Activated CD4-positive, alpha-beta memory T cell treated with anti-CD3 and anti-CD28 coated beads, Interleukin-2, amount 10 ng/mL, durations not matched to agents 7 days and 5 days (primary cell): ENCODE data around the gene FREM1. TPM values are rescaled to one million over a fixed set of nuclear protein-coding genes. Genes with fewer than 3 reads are reported as not detected.

Source experiments
- CTCF ChIA-PET: fragments of 350-600 bp; sonication (Branson Sonifier 250); formaldehyde crosslinking; loops from one replicate; lab custom pipeline; 2021; ENCODE audit warnings: antibody characterized with exemption, inconsistent platforms; lab: Charles Lee
- POLR2A ChIA-PET: fragments of 350-600 bp; sonication (Branson Sonifier 250); formaldehyde crosslinking; loops from one replicate; lab custom pipeline; 2021; ENCODE audit warnings: antibody characterized with exemption; lab: Charles Lee
- DNase-seq: peaks from one replicate; pipeline ENCODE4 v3.0.0-alpha.2; 2020
- H3K27ac Mint-ChIP-seq: one replicate; pipeline ENCODE4 v1.8.0; 2021; ENCODE audit warnings: mild to moderate bottlenecking, mixed read lengths
- H3K27me3 Mint-ChIP-seq: one replicate; pipeline ENCODE4 v1.8.0; 2021; ENCODE audit warnings: mixed read lengths
- H3K36me3 Mint-ChIP-seq: one replicate; pipeline ENCODE4 v1.8.0; 2021; ENCODE audit warnings: low read depth, mixed read lengths
- H3K4me1 Mint-ChIP-seq: one replicate; pipeline ENCODE4 v1.8.0; 2021; ENCODE audit warnings: mixed read lengths
- H3K4me3 Mint-ChIP-seq: one replicate; pipeline ENCODE4 v1.8.0; 2021; ENCODE audit warnings: mild to moderate bottlenecking, mixed read lengths
- H3K9me3 Mint-ChIP-seq: one replicate; pipeline ENCODE4 v1.8.0; 2021; ENCODE audit warnings: mixed read lengths
- total RNA-seq, 2 experiments: library from RNA; stranded (reverse); gene quantifications; one replicate each; pipeline ENCODE4 v1.2.3, GENCODE V29; 2021

FREM1 gene
- total RNA-seq, 2 experiments from 2014 or later: not detected

GRCh38 chr9:14780251-14780650 lies 130.0 kb downstream of the FREM1 start:
- no peaks in the 10 kb centered on the region for H3K4me1 Mint-ChIP-seq

GRCh38 chr9:14779566-14780022 lies 130.6 kb downstream of the FREM1 start:
- no peaks in the 10 kb centered on the region for H3K27me3 Mint-ChIP-seq
- H3K4me3 Mint-ChIP-seq: no peak overlapping the region
- POLR2A ChIA-PET: no interaction called here
- H3K36me3 Mint-ChIP-seq: no peaks in the 10 kb centered on the region
- H3K27ac Mint-ChIP-seq: no peak overlapping the region
- H3K9me3 Mint-ChIP-seq: no peaks in the 10 kb centered on the region
- no peaks in the 10 kb centered on the region for H3K4me1 Mint-ChIP-seq
- CTCF ChIA-PET: interaction anchor here (1.0 to 1.5 kb wide), 2 partner anchors 10 to 355 kb away, joined by 3 to 5 read pairs; no protein-coding TSS in a partner anchor
- no peak for DNase-seq

More at GRCh38 chr9:14780251-14780650, 130.0 kb downstream of the FREM1 start:
- CTCF ChIA-PET: interaction anchor here (1.0 to 1.5 kb wide), 2 partner anchors 11 to 355 kb away, joined by 3 to 5 read pairs; no protein-coding TSS in a partner anchor
- Mint-ChIP-seq H3K36me3 (no peaks in the 10 kb centered on the region), H3K27ac (no peak overlapping the region), H3K4me3 (no peak overlapping the region), H3K9me3 (no peaks in the 10 kb centered on the region), H3K27me3 (no peaks in the 10 kb centered on the region)
- POLR2A ChIA-PET: no interaction called here
- DNase-seq: no peak

DNA sequence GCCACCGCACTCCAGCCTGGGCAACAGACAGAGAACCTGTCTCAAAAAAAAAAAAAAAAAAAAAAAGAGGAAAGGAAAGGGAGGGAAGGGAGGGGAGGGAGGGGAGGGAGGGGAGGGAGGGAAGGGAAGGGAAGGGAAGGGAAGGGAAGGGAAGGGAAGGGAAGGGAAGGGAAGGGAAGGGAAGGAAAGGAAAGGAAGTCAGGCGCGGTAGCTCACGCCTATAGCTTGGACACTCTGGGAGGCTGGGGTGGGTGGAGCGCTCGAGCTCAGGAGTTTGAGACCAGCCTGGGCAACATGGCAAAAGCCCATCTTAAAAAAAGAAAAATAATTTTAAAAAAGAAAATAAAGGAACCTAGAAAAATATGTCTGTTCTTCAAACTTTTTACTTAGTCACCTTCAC lies 131.7 kb downstream of the FREM1 start:
- ChIA-PET CTCF (no interaction called here), POLR2A (no interaction called here)
- Mint-ChIP-seq H3K27me3 (peaks cover 2% of the 10 kb centered on the region), H3K27ac (no peak overlapping the region), H3K9me3 (no peaks in the 10 kb centered on the region), H3K4me1 (no peaks in the 10 kb centered on the region), H3K4me3 (no peak overlapping the region), H3K36me3 (no peaks in the 10 kb centered on the region)
- DNase-seq: no peak

- Mint-ChIP-seq H3K4me1 (no peaks in the 10 kb centered on the region), H3K27ac (no peak overlapping the region), H3K9me3 (no peaks in the 10 kb centered on the region), H3K36me3 (no peaks in the 10 kb centered on the region), H3K27me3 (peaks cover 2% of the 10 kb centered on the region), H3K4me3 (no peak overlapping the region)
- DNase-seq: no peak
- CTCF ChIA-PET: no interaction called here
- POLR2A ChIA-PET: no interaction called here
These were observed 134.3 kb downstream of the FREM1 start for GRCh38 chr9:14775917-14776316.

DNA sequence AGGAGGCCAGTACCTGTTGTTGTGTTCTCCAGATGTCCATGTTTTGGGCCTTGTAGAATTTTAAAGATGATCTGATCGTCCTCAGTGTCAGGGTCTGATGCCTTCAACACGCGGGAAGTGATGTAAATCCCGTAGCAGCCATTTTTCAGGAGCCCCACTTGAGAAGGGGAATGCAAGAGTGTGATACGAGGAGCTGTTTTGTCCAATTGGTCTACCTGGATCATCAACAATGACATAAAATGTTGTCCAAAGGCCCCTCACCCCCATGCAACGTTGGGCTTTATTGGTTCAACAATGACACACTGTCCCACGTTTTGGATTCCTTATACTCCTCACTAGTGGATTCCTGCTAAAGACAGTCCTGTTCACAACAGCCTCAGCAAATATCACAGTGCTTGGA lies 139.6 kb downstream of the FREM1 start:
- no peaks in the 10 kb centered on the region for H3K36me3 Mint-ChIP-seq
- peaks cover 16% of the 10 kb centered on the region for H3K27me3 Mint-ChIP-seq
- ChIA-PET CTCF (interaction anchor here (1.2 to 3.1 kb wide), 2 partner anchors 155 to 305 kb away, joined by 3 to 19 read pairs; no protein-coding TSS in a partner anchor), POLR2A (no interaction called here)
- H3K4me3 Mint-ChIP-seq: no peak overlapping the region
- no peaks in the 10 kb centered on the region for H3K4me1 Mint-ChIP-seq
- H3K9me3 Mint-ChIP-seq: no peaks in the 10 kb centered on the region
- no peak for DNase-seq
- H3K27ac Mint-ChIP-seq: no peak overlapping the region

DNA sequence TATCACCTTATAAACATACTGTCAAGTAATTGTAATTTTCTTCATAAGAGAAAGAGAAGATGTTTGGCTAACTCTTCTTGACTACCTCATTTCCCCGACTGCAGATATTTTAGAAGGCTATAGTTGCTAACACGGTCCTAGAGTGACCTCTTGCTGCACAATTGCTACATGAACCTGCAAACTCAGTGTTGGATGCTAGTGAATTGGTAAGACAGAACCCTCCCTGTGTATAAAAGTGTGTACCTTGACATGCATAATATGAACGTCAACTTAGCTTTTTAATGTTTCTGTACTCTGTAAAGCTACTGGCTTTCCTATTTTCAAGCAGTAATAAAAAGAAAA lies 141.0 kb downstream of the FREM1 start:
- DNase-seq: no peak
- Mint-ChIP-seq H3K27ac (no peak overlapping the region), H3K4me3 (no peak overlapping the region), H3K36me3 (no peaks in the 10 kb centered on the region), H3K27me3 (peaks cover 16% of the 10 kb centered on the region), H3K9me3 (no peaks in the 10 kb centered on the region), H3K4me1 (no peaks in the 10 kb centered on the region)
- ChIA-PET POLR2A (no interaction called here), CTCF (interaction anchor here (0.9 to 3.1 kb wide), 5 partner anchors 10 to 304 kb away, joined by 3 to 19 read pairs (median 5); no protein-coding TSS in a partner anchor)

- ChIA-PET POLR2A (no interaction called here), CTCF (interaction anchor here (0.9 to 3.1 kb wide), 5 partner anchors 10 to 303 kb away, joined by 3 to 19 read pairs (median 3); no protein-coding TSS in a partner anchor)
- no peak for DNase-seq
- no peaks in the 10 kb centered on the region for H3K4me1 Mint-ChIP-seq
- H3K4me3 Mint-ChIP-seq: no peak overlapping the region
- no peak overlapping the region for H3K27ac Mint-ChIP-seq
- H3K27me3 Mint-ChIP-seq: peaks cover 16% of the 10 kb centered on the region
- H3K9me3 Mint-ChIP-seq: no peaks in the 10 kb centered on the region
- H3K36me3 Mint-ChIP-seq: no peaks in the 10 kb centered on the region
These were observed 141.6 kb downstream of the FREM1 start for GRCh38 chr9:14768405-14769229.

DNA sequence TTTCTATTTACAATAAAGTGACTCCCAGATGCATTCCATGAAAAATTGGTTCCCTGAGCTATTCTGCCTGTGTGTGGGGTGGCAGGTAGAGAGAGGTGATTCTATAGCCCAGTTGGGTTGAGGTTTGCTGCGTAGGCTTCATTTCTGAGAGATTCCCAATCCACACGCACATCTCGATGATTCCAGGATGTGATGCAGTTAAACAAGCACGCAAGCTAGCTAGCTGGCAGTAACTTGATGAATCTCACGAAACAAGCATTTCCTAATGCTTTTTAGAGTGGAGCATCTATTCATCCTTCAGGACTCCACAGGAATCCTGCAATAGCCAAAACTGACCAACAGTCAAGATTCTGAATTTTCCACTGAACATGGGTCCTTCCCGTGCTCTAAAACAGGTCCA lies 143.9 kb downstream of the FREM1 start:
- H3K36me3 Mint-ChIP-seq: no peaks in the 10 kb centered on the region
- H3K27me3 Mint-ChIP-seq: peaks cover 16% of the 10 kb centered on the region
- DNase-seq: no peak
- ChIA-PET POLR2A (no interaction called here), CTCF (interaction anchor here (0.6 to 2.8 kb wide), 4 partner anchors 149 to 412 kb away, joined by 3 to 6 read pairs (median 5); no protein-coding TSS in a partner anchor)
- H3K4me3 Mint-ChIP-seq: no peak overlapping the region
- H3K4me1 Mint-ChIP-seq: no peaks in the 10 kb centered on the region
- no peaks in the 10 kb centered on the region for H3K9me3 Mint-ChIP-seq
- H3K27ac Mint-ChIP-seq: no peak overlapping the region

DNA sequence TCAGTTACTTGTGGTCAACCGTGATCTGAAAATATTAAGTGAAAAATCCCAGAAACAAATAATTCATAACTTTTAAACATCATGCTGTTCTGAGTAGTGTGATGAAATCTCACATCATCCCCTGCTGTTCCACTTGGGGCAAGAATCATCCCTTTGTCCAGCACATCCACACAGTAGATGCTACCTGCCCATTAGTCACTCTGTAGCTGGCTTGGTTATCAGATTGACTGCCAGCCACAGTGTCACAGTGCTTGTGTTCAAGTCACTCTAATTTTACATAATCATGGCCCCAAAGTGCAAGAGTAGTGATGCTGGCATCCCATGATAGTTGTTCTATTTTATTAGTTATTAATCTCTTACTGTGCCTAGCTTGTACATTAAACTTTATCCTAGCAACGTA lies 148.6 kb downstream of the FREM1 start:
- POLR2A ChIA-PET: no interaction called here
- CTCF ChIA-PET: no interaction called here
- no peaks in the 10 kb centered on the region for H3K36me3 Mint-ChIP-seq
- H3K9me3 Mint-ChIP-seq: no peaks in the 10 kb centered on the region
- no peak overlapping the region for H3K27ac Mint-ChIP-seq
- H3K4me1 Mint-ChIP-seq: no peaks in the 10 kb centered on the region
- no peak overlapping the region for H3K4me3 Mint-ChIP-seq
- no peak for DNase-seq
- H3K27me3 Mint-ChIP-seq: peaks cover 5% of the 10 kb centered on the region

GRCh38 chr9:14760060-14760459 lies 150.2 kb downstream of the FREM1 start:
- DNase-seq: no peak
- ChIA-PET POLR2A (no interaction called here), CTCF (no interaction called here)
- no peak overlapping the region for H3K4me3 Mint-ChIP-seq
- no peaks in the 10 kb centered on the region for H3K9me3 Mint-ChIP-seq
- H3K4me1 Mint-ChIP-seq: no peaks in the 10 kb centered on the region
- no peaks in the 10 kb centered on the region for H3K36me3 Mint-ChIP-seq
- H3K27ac Mint-ChIP-seq: no peak overlapping the region
- H3K27me3 Mint-ChIP-seq: peaks cover 3% of the 10 kb centered on the region

DNA sequence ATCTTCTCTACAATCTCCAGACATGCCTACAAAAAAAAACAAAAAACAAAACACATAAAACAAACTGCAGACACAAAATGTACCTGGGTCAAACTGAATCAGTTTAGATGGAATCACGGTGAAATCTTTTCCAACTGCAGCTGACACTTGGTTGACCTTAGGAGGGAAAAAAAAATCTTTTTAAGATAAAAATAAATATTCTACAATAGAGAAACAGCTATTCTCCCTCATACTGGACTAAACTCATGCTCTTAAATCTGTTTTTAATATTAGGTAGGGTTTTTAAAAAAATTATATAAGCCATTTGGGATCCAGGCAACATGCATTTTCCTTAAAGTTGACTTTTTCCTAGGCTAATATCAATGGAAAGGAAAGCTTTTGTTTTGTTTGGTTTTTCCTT lies 153.9 kb downstream of the FREM1 start:
- CTCF ChIA-PET: no interaction called here
- no peaks in the 10 kb centered on the region for H3K36me3 Mint-ChIP-seq

DNA sequence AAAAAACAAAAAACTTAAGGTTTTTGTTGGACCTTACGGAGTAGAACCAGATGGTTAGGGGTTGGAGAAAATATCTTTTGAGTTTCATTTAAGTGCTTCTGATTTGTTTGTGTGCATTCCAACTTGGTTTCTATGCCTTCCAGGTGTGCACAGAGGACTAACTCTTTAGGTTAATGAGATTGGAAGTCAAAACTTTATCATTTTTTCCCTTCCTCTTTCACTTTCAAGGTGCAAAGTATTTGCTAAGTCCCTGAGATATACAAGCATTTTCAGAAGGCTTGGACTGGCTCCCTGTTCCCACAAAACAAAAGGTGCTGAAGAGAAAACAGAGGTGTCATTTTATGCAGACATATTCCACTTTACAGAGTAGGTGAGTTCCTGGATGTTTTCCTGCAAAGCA lies 157.4 kb downstream of the FREM1 start:
- DNase-seq: no peak
- Mint-ChIP-seq H3K4me1 (no peaks in the 10 kb centered on the region), H3K9me3 (no peaks in the 10 kb centered on the region), H3K27me3 (peaks cover 15% of the 10 kb centered on the region), H3K4me3 (no peak overlapping the region), H3K27ac (no peak overlapping the region), H3K36me3 (no peaks in the 10 kb centered on the region)
- CTCF ChIA-PET: no interaction called here
- POLR2A ChIA-PET: no interaction called here

More for the DNA sequence above, 153.9 kb downstream of the FREM1 start:
- Mint-ChIP-seq H3K9me3 (no peaks in the 10 kb centered on the region), H3K27ac (no peak overlapping the region), H3K4me3 (no peak overlapping the region), H3K4me1 (no peaks in the 10 kb centered on the region), H3K27me3 (peaks cover 3% of the 10 kb centered on the region)
- DNase-seq: no peak
- POLR2A ChIA-PET: no interaction called here

DNA sequence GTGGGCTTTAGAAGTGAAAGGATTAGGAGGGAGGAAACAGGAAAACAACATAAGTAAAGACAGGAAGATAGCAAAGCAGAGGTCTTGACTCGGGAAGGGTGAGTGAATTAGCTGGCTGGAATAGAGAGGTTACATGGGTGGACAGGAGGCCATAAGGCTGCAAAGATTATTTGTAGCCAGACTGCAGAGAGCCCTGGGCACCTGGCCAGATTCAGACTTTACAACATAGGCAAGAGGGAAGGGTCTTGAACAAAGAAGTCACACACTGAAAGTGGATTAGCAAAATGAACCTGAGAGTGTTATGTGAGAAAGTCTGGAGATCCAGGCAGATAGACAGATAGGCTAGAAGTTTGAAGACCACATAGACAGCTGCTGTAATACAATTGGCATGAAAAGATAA lies 158.0 kb downstream of the FREM1 start:
- Mint-ChIP-seq H3K27me3 (peaks cover 15% of the 10 kb centered on the region), H3K9me3 (no peaks in the 10 kb centered on the region), H3K36me3 (no peaks in the 10 kb centered on the region), H3K27ac (no peak overlapping the region), H3K4me3 (no peak overlapping the region), H3K4me1 (no peaks in the 10 kb centered on the region)
- CTCF ChIA-PET: no interaction called here
- no peak for DNase-seq
- POLR2A ChIA-PET: interaction anchor here (0.6 kb wide), 1 partner anchor 31 kb away, joined by 3 read pairs; no protein-coding TSS in a partner anchor
